Measurements from ENCODE around the gene BBX.

DNA sequence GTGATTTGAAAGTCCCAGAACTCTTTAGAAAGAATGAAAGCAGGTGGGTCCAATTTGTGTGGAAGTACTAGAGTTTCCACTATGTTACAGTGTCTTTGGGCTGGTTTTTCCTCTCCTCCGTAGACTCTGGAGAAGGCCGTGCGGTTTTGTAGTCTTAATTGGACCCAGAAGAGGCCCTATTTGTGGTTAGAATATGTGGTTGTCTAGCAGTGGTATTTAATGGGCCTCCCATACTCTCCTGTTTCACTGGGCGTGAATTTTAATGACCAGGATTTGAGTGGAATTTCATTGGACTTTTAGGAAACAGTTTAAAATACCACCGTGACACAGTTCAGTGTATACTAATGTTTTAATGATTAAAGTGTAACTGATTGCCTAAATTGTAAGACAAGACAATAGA is 182.3 kb downstream of the BBX start:
- TF ChIP-seq POLR2AphosphoS5 (IDR thresholded peaks at IDR 0.05) (no peak), CTCF (IDR thresholded peaks at IDR 0.05) (no peak)
